A673 (cell line): ENCODE data around the gene TAOK2.

Experiments
- EZH2 ChIP-seq: fragments of 200-600 bp; sonication (generic); IDR thresholded peaks from 2 replicates; pipeline ENCODE4 v1.6.1; 2017; ENCODE audit warnings: borderline replicate concordance, low read depth, mild to moderate bottlenecking, mixed read lengths, antibody characterized with exemption, low read length; ENCODE audit not compliant: poor library complexity, severe bottlenecking
- TF ChIP-seq, protein P1 (sequence below): fragments of 300-800, 200-600 bp; sonication (generic); conservative IDR thresholded peaks from 2 replicates; pipeline ENCODE4 v1.5.1; 2017; ENCODE audit warnings: low read depth, mild to moderate bottlenecking, antibody characterized with exemption, low read length, moderate library complexity, mixed read lengths

DNA sequence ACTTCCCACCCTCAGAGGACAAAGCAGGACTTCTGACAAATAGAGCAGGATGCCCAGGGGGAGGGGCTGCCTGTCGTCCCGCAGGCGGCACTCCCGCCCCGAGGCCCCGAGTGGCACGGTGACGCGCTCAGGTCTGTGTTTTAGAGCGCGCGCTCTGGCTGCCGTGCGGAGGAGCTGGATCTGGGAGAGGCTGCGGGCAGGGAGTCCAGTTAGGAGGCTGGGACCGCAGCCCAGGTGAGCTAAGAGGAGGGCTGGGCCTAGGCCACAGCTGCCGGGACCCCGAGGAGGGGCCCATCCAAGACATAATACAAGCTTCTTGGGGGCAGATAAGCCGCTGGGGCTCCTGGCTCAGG lies 30.7 kb downstream of the TAOK2 start:
- TF ChIP-seq, protein P1, sequence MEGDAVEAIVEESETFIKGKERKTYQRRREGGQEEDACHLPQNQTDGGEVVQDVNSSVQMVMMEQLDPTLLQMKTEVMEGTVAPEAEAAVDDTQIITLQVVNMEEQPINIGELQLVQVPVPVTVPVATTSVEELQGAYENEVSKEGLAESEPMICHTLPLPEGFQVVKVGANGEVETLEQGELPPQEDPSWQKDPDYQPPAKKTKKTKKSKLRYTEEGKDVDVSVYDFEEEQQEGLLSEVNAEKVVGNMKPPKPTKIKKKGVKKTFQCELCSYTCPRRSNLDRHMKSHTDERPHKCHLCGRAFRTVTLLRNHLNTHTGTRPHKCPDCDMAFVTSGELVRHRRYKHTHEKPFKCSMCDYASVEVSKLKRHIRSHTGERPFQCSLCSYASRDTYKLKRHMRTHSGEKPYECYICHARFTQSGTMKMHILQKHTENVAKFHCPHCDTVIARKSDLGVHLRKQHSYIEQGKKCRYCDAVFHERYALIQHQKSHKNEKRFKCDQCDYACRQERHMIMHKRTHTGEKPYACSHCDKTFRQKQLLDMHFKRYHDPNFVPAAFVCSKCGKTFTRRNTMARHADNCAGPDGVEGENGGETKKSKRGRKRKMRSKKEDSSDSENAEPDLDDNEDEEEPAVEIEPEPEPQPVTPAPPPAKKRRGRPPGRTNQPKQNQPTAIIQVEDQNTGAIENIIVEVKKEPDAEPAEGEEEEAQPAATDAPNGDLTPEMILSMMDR, result no peak
- no peak for TF ChIP-seq EZH2
